ENCODE measurements around the gene WDR45. TPM values are rescaled to one million over a fixed set of nuclear protein-coding genes. Genes with fewer than 3 reads are reported as not detected.

The WDR45 gene
- total RNA-seq, 1 donor from 2014 or later: 46.4 TPM

GRCh38 chrX:49039598-49040375 is 39.9 kb downstream of the WDR45 start:
- TF ChIP-seq CTCF (IDR thresholded peaks at IDR 0.05; ENCODE audit: unreplicated experiment): no peak
- peak overlapping the region; percentile 95 for H3K27ac Mint-ChIP-seq (ENCODE audit: unreplicated experiment)
- peaks cover 11% of the 10 kb centered on the region for H3K27me3 Mint-ChIP-seq (ENCODE audit: unreplicated experiment)
- DNase-seq (ENCODE audit: low spot score): peak; percentile 69
- peaks cover 28% of the 10 kb centered on the region for H3K4me1 Mint-ChIP-seq (ENCODE audit: unreplicated experiment)
- H3K36me3 Mint-ChIP-seq (ENCODE audit: low read depth, unreplicated experiment): peaks cover 10% of the 10 kb centered on the region
- H3K4me3 Mint-ChIP-seq (ENCODE audit: unreplicated experiment): peak overlapping the region; percentile 79
- no peaks in the 10 kb centered on the region for H3K9me3 Mint-ChIP-seq (ENCODE audit: unreplicated experiment)

DNA sequence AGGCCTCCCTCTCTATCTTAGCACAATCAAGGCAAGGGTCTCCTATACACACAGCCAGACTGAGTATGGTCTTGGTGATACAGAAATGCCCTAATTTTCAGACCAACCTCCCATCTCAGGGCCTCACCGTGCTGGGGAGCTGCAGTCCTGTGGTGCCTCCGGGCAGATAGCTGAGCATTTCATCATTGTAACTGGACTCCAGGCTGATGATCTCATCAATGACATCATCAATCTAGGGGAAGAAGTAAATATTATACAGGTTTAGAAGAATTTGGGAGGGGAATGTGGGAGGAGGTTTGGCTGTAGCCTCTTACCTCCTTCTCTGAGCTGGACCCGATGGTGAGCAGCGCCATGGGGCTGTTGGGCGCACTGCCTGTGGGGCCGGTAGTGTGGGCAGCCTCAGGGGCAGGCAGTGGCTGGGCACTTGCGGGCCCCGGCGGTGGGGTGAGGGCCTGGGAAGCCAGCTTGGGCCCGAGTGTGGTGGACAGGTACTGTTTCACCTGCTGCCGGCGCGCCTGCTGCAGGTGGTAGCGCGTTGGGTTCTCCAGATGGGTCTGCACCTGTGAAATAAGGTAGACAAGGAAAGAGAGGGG is 41.7 kb downstream of the WDR45 start:
- H3K9me3 Mint-ChIP-seq (ENCODE audit: unreplicated experiment): no peaks in the 10 kb centered on the region
- H3K27me3 Mint-ChIP-seq (ENCODE audit: unreplicated experiment): peaks cover 9% of the 10 kb centered on the region
- no peak for DNase-seq (ENCODE audit: low spot score)
- peak overlapping the region; percentile 48 for H3K27ac Mint-ChIP-seq (ENCODE audit: unreplicated experiment)
- H3K36me3 Mint-ChIP-seq (ENCODE audit: low read depth, unreplicated experiment): peaks cover 18% of the 10 kb centered on the region
- peaks cover 28% of the 10 kb centered on the region for H3K4me1 Mint-ChIP-seq (ENCODE audit: unreplicated experiment)
- peak overlapping the region; percentile 47 for H3K4me3 Mint-ChIP-seq (ENCODE audit: unreplicated experiment)
- no peak for TF ChIP-seq CTCF (IDR thresholded peaks at IDR 0.05; ENCODE audit: unreplicated experiment)

DNA sequence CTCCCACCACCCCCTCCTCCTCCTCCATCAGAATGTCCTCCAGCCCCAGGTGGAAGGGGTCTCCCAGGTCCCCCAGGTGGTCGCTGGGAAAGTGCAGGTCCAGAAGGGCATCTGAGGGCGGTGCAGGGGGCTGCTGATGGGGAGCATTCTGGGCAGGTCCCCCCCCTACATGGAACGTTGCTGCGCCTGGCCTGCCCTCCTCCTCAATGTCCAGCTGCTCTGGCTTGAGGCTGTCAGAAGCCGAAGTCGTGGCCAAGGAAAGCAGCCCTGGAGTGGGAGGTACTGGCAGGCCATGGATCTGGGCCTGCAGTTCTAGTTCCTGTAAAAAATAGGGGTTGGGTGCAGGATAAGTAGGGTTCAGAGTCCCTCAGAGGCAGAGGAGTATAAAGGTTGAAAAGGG is 49.4 kb downstream of the WDR45 start:
- TF ChIP-seq CTCF (IDR thresholded peaks at IDR 0.05; ENCODE audit: unreplicated experiment): no peak
- Mint-ChIP-seq H3K4me3 (ENCODE audit: unreplicated experiment) (no peak overlapping the region), H3K4me1 (ENCODE audit: unreplicated experiment) (peaks cover 4% of the 10 kb centered on the region), H3K36me3 (ENCODE audit: low read depth, unreplicated experiment) (peaks cover 15% of the 10 kb centered on the region), H3K27ac (ENCODE audit: unreplicated experiment) (no peak overlapping the region), H3K27me3 (ENCODE audit: unreplicated experiment) (peaks cover 4% of the 10 kb centered on the region), H3K9me3 (ENCODE audit: unreplicated experiment) (no peaks in the 10 kb centered on the region)
- no peak for DNase-seq (ENCODE audit: low spot score)

- H3K36me3 Mint-ChIP-seq (ENCODE audit: low read depth, unreplicated experiment): peaks cover 15% of the 10 kb centered on the region
- H3K4me3 Mint-ChIP-seq (ENCODE audit: unreplicated experiment): no peak overlapping the region
- no peak for TF ChIP-seq CTCF (IDR thresholded peaks at IDR 0.05; ENCODE audit: unreplicated experiment)
- peaks cover 4% of the 10 kb centered on the region for H3K27me3 Mint-ChIP-seq (ENCODE audit: unreplicated experiment)
- peaks cover 4% of the 10 kb centered on the region for H3K4me1 Mint-ChIP-seq (ENCODE audit: unreplicated experiment)
- no peak overlapping the region for H3K27ac Mint-ChIP-seq (ENCODE audit: unreplicated experiment)
- no peaks in the 10 kb centered on the region for H3K9me3 Mint-ChIP-seq (ENCODE audit: unreplicated experiment)
- DNase-seq (ENCODE audit: low spot score): no peak
Measured at GRCh38 chrX:49029876-49030275, 49.8 kb downstream of the WDR45 start.

Other genes with a start within 250 kb of the WDR45 start
- gene PCSK1N, start 244.3 kb downstream of the WDR45 start, total RNA-seq (ENCODE audit: unreplicated experiment): 2.0 TPM
- gene TIMM17B, start 182.1 kb downstream of the WDR45 start, total RNA-seq (ENCODE audit: unreplicated experiment): 70.6 TPM
- gene PQBP1, start 182.0 kb downstream of the WDR45 start, total RNA-seq (ENCODE audit: unreplicated experiment): 80.1 TPM
- gene SLC35A2, start 168.2 kb downstream of the WDR45 start, total RNA-seq (ENCODE audit: unreplicated experiment): 27.2 TPM
- 7.0 TPM for gene PIM2, start 160.9 kb downstream of the WDR45 start, total RNA-seq (ENCODE audit: unreplicated experiment)
- gene OTUD5, start 122.3 kb downstream of the WDR45 start, total RNA-seq (ENCODE audit: unreplicated experiment): 48.8 TPM
- 6.0 TPM for gene KCND1, start 108.0 kb downstream of the WDR45 start, total RNA-seq (ENCODE audit: unreplicated experiment)
- gene GRIPAP1, start 77.6 kb downstream of the WDR45 start, total RNA-seq (ENCODE audit: unreplicated experiment): 63.6 TPM
- gene TFE3, start 36.5 kb downstream of the WDR45 start, total RNA-seq (ENCODE audit: unreplicated experiment): 31.0 TPM
- 22.5 TPM for gene CCDC120, start 20.9 kb downstream of the WDR45 start, total RNA-seq (ENCODE audit: unreplicated experiment)
- 22.3 TPM for gene PRAF2, start 5.9 kb downstream of the WDR45 start, total RNA-seq (ENCODE audit: unreplicated experiment)
- gene GPKOW, start 43.8 kb upstream of the WDR45 start, total RNA-seq (ENCODE audit: unreplicated experiment): 28.8 TPM
- gene MAGIX, start 82.9 kb upstream of the WDR45 start, total RNA-seq (ENCODE audit: unreplicated experiment): 1.2 TPM
- gene PLP2, start 92.0 kb upstream of the WDR45 start, total RNA-seq (ENCODE audit: unreplicated experiment): 1.9 TPM
- 11.3 TPM for gene PRICKLE3, start 106.5 kb upstream of the WDR45 start, total RNA-seq (ENCODE audit: unreplicated experiment)
- gene SYP, start 120.3 kb upstream of the WDR45 start, total RNA-seq (ENCODE audit: unreplicated experiment): 1.8 TPM
- gene CACNA1F, start 153.5 kb upstream of the WDR45 start, total RNA-seq (ENCODE audit: unreplicated experiment): 0.59 TPM
- 24.2 TPM for gene CCDC22, start 155.6 kb upstream of the WDR45 start, total RNA-seq (ENCODE audit: unreplicated experiment)
- gene FOXP3, start 184.8 kb upstream of the WDR45 start, total RNA-seq (ENCODE audit: unreplicated experiment): 0.26 TPM
- 6.0 TPM for gene PPP1R3F, start 189.9 kb upstream of the WDR45 start, total RNA-seq (ENCODE audit: unreplicated experiment)
- gene GAGE10, start 223.8 kb upstream of the WDR45 start, total RNA-seq (ENCODE audit: unreplicated experiment): not detected
- not detected for gene GAGE12J, start 242.2 kb upstream of the WDR45 start, total RNA-seq (ENCODE audit: unreplicated experiment)

All from endothelial cell (in vitro differentiated cells).